NB4 (cell line): Measurements from ENCODE around the gene GLYATL1.

Experiments used
- CTCF ChIP-seq: IDR thresholded peaks from one replicate; pipeline ENCODE4 v1.5.1; 2012; ENCODE audit warnings: low read depth, low read length
- MYC ChIP-seq: IDR thresholded peaks from 2 replicates; pipeline ENCODE4 v1.6.1; 2011; ENCODE audit warnings: low read depth, low read length

- TF ChIP-seq CTCF (no peak), MYC (no peak)
These were observed 2.5 kb downstream of the GLYATL1 start for GRCh38 chr11:58941838-58942237.
